GM23248 (cell line): ENCODE measurements around the gene COPA.

ENCODE experiments used
- EZH2 ChIP-seq: fragments of 200-600 bp; sonication (generic); IDR thresholded peaks from 2 replicates; pipeline ENCODE4 v1.6.1; 2018; ENCODE audit warnings: antibody characterized with exemption, mild to moderate bottlenecking; ENCODE audit not compliant: insufficient read depth, poor library complexity, severe bottlenecking
- EZH2phosphoT487 ChIP-seq: fragments of 200-600 bp; sonication (generic); IDR thresholded peaks from 2 replicates; pipeline ENCODE4 v1.6.1; 2018; ENCODE audit warnings: antibody characterized with exemption, moderate library complexity, mild to moderate bottlenecking, low read depth; ENCODE audit not compliant: insufficient read depth

DNA sequence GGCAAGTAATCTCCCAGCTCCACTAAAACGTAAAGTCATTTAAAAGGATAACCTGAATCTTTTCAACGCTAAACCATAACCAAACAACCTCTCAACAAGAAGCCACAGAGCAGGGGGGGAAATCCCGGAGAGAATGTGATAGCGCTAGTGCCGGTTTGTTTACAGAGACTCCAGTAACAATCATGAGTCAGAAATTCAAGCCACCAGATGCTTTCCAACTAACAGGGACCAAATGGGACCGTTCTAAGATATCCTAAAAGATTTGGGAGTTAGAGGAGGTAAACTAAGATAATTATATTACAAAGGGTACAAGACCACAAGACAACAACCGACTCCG lies 81.5 kb downstream of the COPA start:
- no peak for TF ChIP-seq EZH2
- TF ChIP-seq EZH2phosphoT487 = no peak
